ENCODE results near the gene ACOT13. TPM values are rescaled to one million over a fixed set of nuclear protein-coding genes. Genes with fewer than 3 reads are reported as not detected.

ACOT13 gene
- total and polyA plus RNA-seq, 2 of the 8 experiments (the other 6 are each of a cell fraction or from before 2014, with no cell fraction given) = 27.6 to 40.6 TPM

DNA sequence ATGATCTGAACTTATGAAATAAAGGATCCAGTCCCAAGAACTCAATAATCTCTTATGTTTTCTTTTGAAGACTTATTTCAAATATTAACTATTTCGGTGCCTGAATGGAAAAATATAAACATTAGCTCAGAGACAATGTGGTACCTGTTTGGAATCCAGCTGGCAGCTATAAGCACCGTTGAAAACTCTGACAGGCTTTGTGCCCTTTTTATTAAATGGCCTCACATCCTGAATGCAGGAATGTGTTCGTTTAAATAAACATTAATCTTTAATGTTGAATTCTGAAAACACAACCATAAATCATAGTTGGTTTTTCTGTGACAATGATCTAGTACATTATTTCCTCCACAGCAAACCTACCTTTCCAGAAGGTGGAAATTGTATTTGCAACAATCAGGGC is 16.5 kb upstream of the ACOT13 start:
- 89% methylated on average over 3 of the region's 3 CpGs; no CpG with 5 or more reads in 1 of the 2 experiments for WGBS, 2 experiments (ENCODE audit: extremely low coverage in 1 of 2, insufficient coverage in 1 of 2, insufficient read length in 1 of 2, insufficient replicate concordance in 2 of 2, low coverage in 1 of 2, low lambda C conversion rate in 2 of 2, missing lambda C conversion rate in 1 of 2)
- Histone ChIP-seq H2AFZ (ENCODE audit: low read length) (no peak overlapping the region), H3K36me3 (ENCODE audit: control insufficient read depth in 2 of 4, insufficient read depth in 4 of 4, low read length in 3 of 4) (peaks cover 10 to 47% (median 23%) of the 10 kb centered on the region in 4 experiments; a peak in 7 of 8 replicates), H3K18ac (ENCODE audit: extremely low read depth, low read length) (no peak overlapping the region), H4K20me1 (replicated peaks in 1 of 2; ENCODE audit: control insufficient read depth in 1 of 2, insufficient read depth in 2 of 2, low read length in 2 of 2) (no peaks in the 10 kb centered on the region), H4K5ac (ENCODE audit: insufficient read length, low read depth, low read length) (no peak overlapping the region), H2BK12ac (ENCODE audit: low read depth, low read length) (no peak overlapping the region), H3K27ac (ENCODE audit: low read depth, low read length) (no peak overlapping the region), H4K91ac (replicated peaks; ENCODE audit: insufficient read length, low read length) (no peak overlapping the region), H4K8ac (ENCODE audit: extremely low read depth, insufficient read depth, low read length) (no peak overlapping the region), H3K27me3 (replicated peaks in 1 of 4; ENCODE audit: control insufficient read depth in 3 of 4, extremely low read depth in 1 of 4, insufficient read depth in 3 of 4, low read length in 3 of 4) (no peaks in the 10 kb centered on the region; a peak in 1 of 7 replicates), H3K14ac (ENCODE audit: insufficient read length) (no peak overlapping the region), H3K4me1 (replicated peaks in 1 of 4; ENCODE audit: control insufficient read depth in 3 of 4, insufficient read depth in 4 of 4, low read length in 3 of 4) (no peaks in the 10 kb centered on the region), H3K4me2 (ENCODE audit: insufficient read depth in 1 of 2, low read depth in 2 of 2, low read length in 2 of 2) (no peak overlapping the region), H2BK5ac (ENCODE audit: low read depth, low read length) (no peak overlapping the region), H3K23ac (ENCODE audit: insufficient read length) (no peak overlapping the region), H2BK15ac (ENCODE audit: low read length) (no peak overlapping the region), H2AK5ac (ENCODE audit: low read depth, low read length) (no peak overlapping the region), H3K4ac (replicated peaks; ENCODE audit: insufficient read length, low read depth, low read length) (no peak overlapping the region), H3K9ac (replicated peaks in 1 of 4; ENCODE audit: extremely low read depth in 1 of 4, low read depth in 3 of 4, low read length in 3 of 4) (no peak overlapping the region), H3K9me3 (ENCODE audit: insufficient read depth in 2 of 2, low read depth in 1 of 2, low read length in 1 of 2) (no peaks in the 10 kb centered on the region), H2BK20ac (ENCODE audit: low read length) (no peak overlapping the region), H3K79me1 (ENCODE audit: low read depth, low read length) (no peaks in the 10 kb centered on the region), H2BK120ac (replicated peaks; ENCODE audit: low read depth, low read length) (no peak overlapping the region), H3K4me3 (ENCODE audit: extremely low read depth in 1 of 4, insufficient read depth in 2 of 4, low read depth in 3 of 4, low read length in 4 of 4) (no peak overlapping the region), H3K23me2 (ENCODE audit: low read depth, low read length) (peaks cover 5% of the 10 kb centered on the region), H3K56ac (replicated peaks; ENCODE audit: insufficient read length, low read depth, low read length) (no peak overlapping the region), H3K79me2 (ENCODE audit: control insufficient read depth in 1 of 2, insufficient read depth in 2 of 2, low read length in 2 of 2) (peaks cover 0 to 3% of the 10 kb centered on the region in 2 experiments; a peak in 1 of 4 replicates)
- DNase-seq (ENCODE audit: low read depth in 1 of 2, low spot score in 2 of 2) (no peak), FAIRE-seq (no peak)
- ChIA-PET POLR2A (ENCODE audit: partially characterized antibody) (interaction anchor here (0.9 to 2.1 kb wide), 3 partner anchors 9 to 16 kb away, joined by 3 to 9 read pairs (median 3); partner anchors contain the start of genes ACOT13 and TDP2), CTCF (ENCODE audit: partially characterized antibody) (no interaction called here)
